ENCODE data around the gene DUOX2. TPM values are rescaled to one million over a fixed set of nuclear protein-coding genes. Genes with fewer than 3 reads are reported as not detected.

Gene DUOX2
- total and polyA plus RNA-seq, 2 donors (not counting 1 experiment from before 2014, with no cell fraction given): 0.32 TPM; not detected in 1

DNA sequence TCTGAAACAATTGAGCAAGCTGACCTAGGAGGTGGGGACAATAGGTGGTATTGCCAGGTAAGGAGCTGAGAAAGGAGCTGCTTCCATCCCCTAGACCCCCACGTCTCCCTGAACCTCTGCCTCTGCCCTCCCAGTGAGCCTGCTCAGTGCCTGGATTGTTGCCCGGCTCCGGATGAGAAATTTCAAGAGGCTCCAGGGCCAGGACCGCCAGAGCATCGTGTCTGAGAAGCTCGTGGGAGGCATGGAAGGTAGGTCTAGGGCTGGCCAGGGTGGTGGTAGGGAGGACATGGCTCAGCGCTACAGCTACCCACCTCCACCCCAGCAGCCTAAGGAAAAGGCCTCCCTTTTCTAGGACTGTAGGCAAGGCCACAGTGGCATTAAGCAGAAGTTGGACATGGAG lies 29.1 kb upstream of the DUOX2 start:
- Histone ChIP-seq H3K27me3 (replicated peaks in 1 of 4; ENCODE audit: control extremely low read depth in 1 of 4, control insufficient read depth in 3 of 4, insufficient read depth in 4 of 4, low read length in 3 of 4) (peaks cover 0 to 5% (median 1%) of the 10 kb centered on the region in 4 experiments), H3K9me3 (ENCODE audit: control extremely low read depth in 1 of 3, control insufficient read depth in 2 of 3, insufficient read depth in 1 of 3, low read length in 2 of 3) (no peaks in the 10 kb centered on the region), H2AFZ (ENCODE audit: insufficient read depth, low read depth, low read length, poor library complexity, severe bottlenecking) (no peak overlapping the region), H3K4me1 (ENCODE audit: control insufficient read depth in 2 of 2, insufficient read depth in 2 of 2, low read length in 2 of 2) (no peaks in the 10 kb centered on the region), H3K79me2 (ENCODE audit: control insufficient read depth, insufficient read depth, low read length) (no peaks in the 10 kb centered on the region), H3K27ac (ENCODE audit: low read length in 2 of 2) (no peak overlapping the region), H3K36me3 (replicated peaks in 1 of 2; ENCODE audit: control extremely low read depth in 1 of 2, control insufficient read depth in 1 of 2, extremely low read depth in 1 of 2, insufficient read depth in 2 of 2, low read length in 1 of 2) (no peaks in the 10 kb centered on the region), H3K4me3 (ENCODE audit: control extremely low read depth in 1 of 5, extremely low read depth in 1 of 5, insufficient read depth in 1 of 5, low read depth in 2 of 5, low read length in 4 of 5) (no peak overlapping the region), H3K9ac (ENCODE audit: low read length) (no peak overlapping the region), H4K20me1 (ENCODE audit: control insufficient read depth, insufficient read depth, low read length, poor library complexity, severe bottlenecking) (no peaks in the 10 kb centered on the region), H3K4me2 (replicated peaks; ENCODE audit: low read depth, low read length, poor library complexity, severe bottlenecking) (no peak overlapping the region)
- intact Hi-C loops (cut with micrococcal nuclease): no loop called here
- DNase-seq (no peak), ATAC-seq (ENCODE audit: low read depth) (no peak)
- H3K9me3 Mint-ChIP-seq (ENCODE audit: insufficient read depth): no peaks in the 10 kb centered on the region
- 93% methylated on average over 3 of the region's 7 CpGs for WGBS (ENCODE audit: insufficient coverage)
- TF ChIP-seq, protein P1, sequence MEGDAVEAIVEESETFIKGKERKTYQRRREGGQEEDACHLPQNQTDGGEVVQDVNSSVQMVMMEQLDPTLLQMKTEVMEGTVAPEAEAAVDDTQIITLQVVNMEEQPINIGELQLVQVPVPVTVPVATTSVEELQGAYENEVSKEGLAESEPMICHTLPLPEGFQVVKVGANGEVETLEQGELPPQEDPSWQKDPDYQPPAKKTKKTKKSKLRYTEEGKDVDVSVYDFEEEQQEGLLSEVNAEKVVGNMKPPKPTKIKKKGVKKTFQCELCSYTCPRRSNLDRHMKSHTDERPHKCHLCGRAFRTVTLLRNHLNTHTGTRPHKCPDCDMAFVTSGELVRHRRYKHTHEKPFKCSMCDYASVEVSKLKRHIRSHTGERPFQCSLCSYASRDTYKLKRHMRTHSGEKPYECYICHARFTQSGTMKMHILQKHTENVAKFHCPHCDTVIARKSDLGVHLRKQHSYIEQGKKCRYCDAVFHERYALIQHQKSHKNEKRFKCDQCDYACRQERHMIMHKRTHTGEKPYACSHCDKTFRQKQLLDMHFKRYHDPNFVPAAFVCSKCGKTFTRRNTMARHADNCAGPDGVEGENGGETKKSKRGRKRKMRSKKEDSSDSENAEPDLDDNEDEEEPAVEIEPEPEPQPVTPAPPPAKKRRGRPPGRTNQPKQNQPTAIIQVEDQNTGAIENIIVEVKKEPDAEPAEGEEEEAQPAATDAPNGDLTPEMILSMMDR (IDR thresholded peaks at IDR 0.05): no peak
- TF ChIP-seq EZH2 (IDR thresholded peaks at IDR 0.05; ENCODE audit: borderline replicate concordance, insufficient read depth, low read depth, low read length, poor library complexity, severe bottlenecking): no peak
- H3K27me3 Mint-ChIP-seq: peaks cover 7% of the 10 kb centered on the region
- H3K4me3 Mint-ChIP-seq: no peak overlapping the region
- ChIA-PET CTCF (interaction anchor here (2.6 kb wide), 1 partner anchor 16 kb away, joined by 9 read pairs; no protein-coding TSS in a partner anchor), POLR2A (no interaction called here)
- no peak overlapping the region for H3K27ac Mint-ChIP-seq
- H3K4me1 Mint-ChIP-seq: no peaks in the 10 kb centered on the region

DNA sequence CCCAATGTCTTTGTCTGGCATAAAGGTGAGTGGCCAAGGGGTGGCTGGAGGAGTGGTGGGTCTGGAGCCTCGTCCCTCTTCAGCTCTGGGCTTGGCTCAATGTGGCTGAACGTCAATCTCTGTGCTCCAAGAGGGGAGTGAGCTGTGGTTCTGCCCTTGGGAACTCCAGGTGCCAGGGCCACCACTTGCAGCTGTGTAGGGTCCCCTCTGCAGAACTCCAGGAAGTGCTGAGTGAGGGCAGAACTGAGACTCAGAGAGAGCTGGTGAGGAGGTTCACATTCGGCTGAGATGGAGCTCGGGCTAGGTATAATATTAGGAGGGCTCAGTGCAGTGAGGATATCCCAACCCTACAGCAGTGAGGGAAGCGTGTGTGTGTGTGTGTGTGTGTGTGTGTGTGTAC lies 27.4 kb upstream of the DUOX2 start:
- 66% methylated on average over 4 of the region's 5 CpGs for WGBS (ENCODE audit: insufficient coverage)
- CTCF ChIA-PET: interaction anchor here (1.4 to 2.6 kb wide), 3 partner anchors 15 to 173 kb away, joined by 3 to 9 read pairs (median 5); no protein-coding TSS in a partner anchor
- intact Hi-C loops (cut with micrococcal nuclease): no loop called here

More for the DNA sequence above, 27.4 kb upstream of the DUOX2 start:
- Histone ChIP-seq H2AFZ (ENCODE audit: insufficient read depth, low read depth, low read length, poor library complexity, severe bottlenecking) (no peak overlapping the region), H3K36me3 (replicated peaks in 1 of 2; ENCODE audit: control extremely low read depth in 1 of 2, control insufficient read depth in 1 of 2, extremely low read depth in 1 of 2, insufficient read depth in 2 of 2, low read length in 1 of 2) (no peaks in the 10 kb centered on the region), H4K20me1 (ENCODE audit: control insufficient read depth, insufficient read depth, low read length, poor library complexity, severe bottlenecking) (no peaks in the 10 kb centered on the region), H3K79me2 (ENCODE audit: control insufficient read depth, insufficient read depth, low read length) (no peaks in the 10 kb centered on the region), H3K27ac (ENCODE audit: low read length in 2 of 2) (no peak overlapping the region), H3K27me3 (replicated peaks in 1 of 4; ENCODE audit: control extremely low read depth in 1 of 4, control insufficient read depth in 3 of 4, insufficient read depth in 4 of 4, low read length in 3 of 4) (peaks cover 0 to 13% (median 6%) of the 10 kb centered on the region in 4 experiments), H3K9me3 (ENCODE audit: control extremely low read depth in 1 of 3, control insufficient read depth in 2 of 3, insufficient read depth in 1 of 3, low read length in 2 of 3) (no peaks in the 10 kb centered on the region), H3K4me1 (ENCODE audit: control insufficient read depth in 2 of 2, insufficient read depth in 2 of 2, low read length in 2 of 2) (peaks cover 1 to 3% of the 10 kb centered on the region in 2 donors), H3K4me3 (ENCODE audit: control extremely low read depth in 1 of 5, extremely low read depth in 1 of 5, insufficient read depth in 1 of 5, low read depth in 2 of 5, low read length in 4 of 5) (no peak overlapping the region), H3K9ac (ENCODE audit: low read length) (no peak overlapping the region), H3K4me2 (replicated peaks; ENCODE audit: low read depth, low read length, poor library complexity, severe bottlenecking) (no peak overlapping the region)
- DNase-seq (no peak), ATAC-seq (ENCODE audit: low read depth) (no peak)
- Mint-ChIP-seq H3K4me1 (peaks cover 2% of the 10 kb centered on the region), H3K4me3 (no peak overlapping the region), H3K27me3 (peaks cover 12% of the 10 kb centered on the region), H3K27ac (no peak overlapping the region), H3K9me3 (ENCODE audit: insufficient read depth) (no peaks in the 10 kb centered on the region)
- POLR2A ChIA-PET: no interaction called here
- TF ChIP-seq, protein P1 (IDR thresholded peaks at IDR 0.05): no peak
- no peak for TF ChIP-seq EZH2 (IDR thresholded peaks at IDR 0.05; ENCODE audit: borderline replicate concordance, insufficient read depth, low read depth, low read length, poor library complexity, severe bottlenecking)

Measured in B cell (primary cell).